ENCODE results near the gene WRNIP1.
A peak's percentile ranks its signal among the peaks of the same experiment; 100 is the strongest.

The WRNIP1 gene

DNA sequence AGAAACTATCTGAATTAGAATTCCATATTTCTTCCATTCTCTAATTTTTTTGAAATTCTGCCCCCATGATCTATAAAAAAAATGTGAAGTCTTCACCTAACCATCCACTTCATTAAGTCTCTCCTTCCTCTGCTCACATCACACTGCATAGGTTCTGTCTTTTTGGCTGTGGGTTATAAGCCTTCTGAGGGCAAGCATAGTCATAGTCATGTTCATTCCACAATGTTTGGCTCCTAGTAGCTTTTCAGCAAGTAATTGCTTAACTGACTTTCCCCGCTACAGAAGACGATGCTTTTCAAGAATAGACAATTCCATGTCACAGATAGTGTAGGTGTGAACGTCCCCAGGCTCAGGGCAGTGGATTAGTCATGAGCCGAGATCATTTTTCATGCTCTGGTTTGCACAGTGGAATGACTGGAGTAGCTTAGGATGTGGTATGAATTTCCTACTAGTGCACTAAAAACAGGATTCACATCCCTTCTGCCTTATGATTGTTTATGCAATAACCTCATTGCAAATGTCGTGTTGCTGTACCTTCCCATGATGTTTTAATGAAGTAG lies 29.1 kb downstream of the WRNIP1 start:
- H3K9me3 ChIP-seq, result no peaks in the 10 kb centered on the region
- H3K27me3 ChIP-seq, result no peaks in the 10 kb centered on the region
- peaks cover 83% of the 10 kb centered on the region in 2 experiments for H3K4me1 ChIP-seq (ENCODE audit: control insufficient read depth in 1 of 2, insufficient read depth in 1 of 2, low read depth in 1 of 2, low read length in 1 of 2)
- H3K36me3 ChIP-seq, result no peaks in the 10 kb centered on the region
- peak overlapping the region; percentile 90 for H3K27ac ChIP-seq
- H3K4me3 ChIP-seq (ENCODE audit: low read depth in 1 of 2, low read length in 1 of 2), result peak overlapping the region; percentile 32 to 37
- TF ChIP-seq, protein P1, sequence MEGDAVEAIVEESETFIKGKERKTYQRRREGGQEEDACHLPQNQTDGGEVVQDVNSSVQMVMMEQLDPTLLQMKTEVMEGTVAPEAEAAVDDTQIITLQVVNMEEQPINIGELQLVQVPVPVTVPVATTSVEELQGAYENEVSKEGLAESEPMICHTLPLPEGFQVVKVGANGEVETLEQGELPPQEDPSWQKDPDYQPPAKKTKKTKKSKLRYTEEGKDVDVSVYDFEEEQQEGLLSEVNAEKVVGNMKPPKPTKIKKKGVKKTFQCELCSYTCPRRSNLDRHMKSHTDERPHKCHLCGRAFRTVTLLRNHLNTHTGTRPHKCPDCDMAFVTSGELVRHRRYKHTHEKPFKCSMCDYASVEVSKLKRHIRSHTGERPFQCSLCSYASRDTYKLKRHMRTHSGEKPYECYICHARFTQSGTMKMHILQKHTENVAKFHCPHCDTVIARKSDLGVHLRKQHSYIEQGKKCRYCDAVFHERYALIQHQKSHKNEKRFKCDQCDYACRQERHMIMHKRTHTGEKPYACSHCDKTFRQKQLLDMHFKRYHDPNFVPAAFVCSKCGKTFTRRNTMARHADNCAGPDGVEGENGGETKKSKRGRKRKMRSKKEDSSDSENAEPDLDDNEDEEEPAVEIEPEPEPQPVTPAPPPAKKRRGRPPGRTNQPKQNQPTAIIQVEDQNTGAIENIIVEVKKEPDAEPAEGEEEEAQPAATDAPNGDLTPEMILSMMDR (IDR thresholded peaks at IDR 0.05), result no peak

GRCh38 chr6:2795162-2795561 lies 30.0 kb downstream of the WRNIP1 start:
- Histone ChIP-seq H3K4me1 (ENCODE audit: control insufficient read depth in 1 of 2, insufficient read depth in 1 of 2, low read depth in 1 of 2, low read length in 1 of 2) (peaks cover 92% of the 10 kb centered on the region in 2 experiments), H3K27ac (peak overlapping the region; percentile 90), H3K9me3 (no peaks in the 10 kb centered on the region), H3K36me3 (no peaks in the 10 kb centered on the region), H3K27me3 (no peaks in the 10 kb centered on the region), H3K4me3 (ENCODE audit: low read depth in 1 of 2, low read length in 1 of 2) (peak overlapping the region; percentile 58 to 60)
- TF ChIP-seq, protein P1 (IDR thresholded peaks at IDR 0.05), result no peak

DNA sequence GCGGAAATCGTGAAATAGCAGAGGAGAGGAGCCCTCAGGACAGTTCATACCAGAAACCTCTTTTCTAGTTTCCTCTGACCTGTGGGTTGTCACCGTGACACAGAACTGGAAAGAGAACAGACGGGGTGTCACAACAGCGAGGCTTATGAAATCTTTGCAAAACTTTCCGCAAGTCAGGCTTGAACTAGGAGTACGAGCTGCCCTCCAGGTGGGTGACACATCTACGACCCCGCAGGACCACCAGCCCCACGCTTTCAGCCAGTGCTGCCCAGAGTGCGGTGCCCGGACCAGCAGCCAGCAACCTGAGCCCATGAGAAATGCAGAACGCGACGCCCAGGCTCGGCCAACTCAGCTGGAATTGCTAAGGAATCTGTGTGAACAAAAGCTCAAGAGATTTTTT lies 30.8 kb downstream of the WRNIP1 start:
- H3K36me3 ChIP-seq, result no peaks in the 10 kb centered on the region
- H3K27ac ChIP-seq, result peak overlapping the region; percentile 90
- H3K4me1 ChIP-seq (ENCODE audit: control insufficient read depth in 1 of 2, insufficient read depth in 1 of 2, low read depth in 1 of 2, low read length in 1 of 2), result peaks cover 97% of the 10 kb centered on the region in 2 experiments
- no peaks in the 10 kb centered on the region for H3K9me3 ChIP-seq
- peak overlapping the region; percentile 58 to 60 for H3K4me3 ChIP-seq (ENCODE audit: low read depth in 1 of 2, low read length in 1 of 2)
- TF ChIP-seq, protein P1 (IDR thresholded peaks at IDR 0.05), result no peak
- H3K27me3 ChIP-seq, result no peaks in the 10 kb centered on the region

DNA sequence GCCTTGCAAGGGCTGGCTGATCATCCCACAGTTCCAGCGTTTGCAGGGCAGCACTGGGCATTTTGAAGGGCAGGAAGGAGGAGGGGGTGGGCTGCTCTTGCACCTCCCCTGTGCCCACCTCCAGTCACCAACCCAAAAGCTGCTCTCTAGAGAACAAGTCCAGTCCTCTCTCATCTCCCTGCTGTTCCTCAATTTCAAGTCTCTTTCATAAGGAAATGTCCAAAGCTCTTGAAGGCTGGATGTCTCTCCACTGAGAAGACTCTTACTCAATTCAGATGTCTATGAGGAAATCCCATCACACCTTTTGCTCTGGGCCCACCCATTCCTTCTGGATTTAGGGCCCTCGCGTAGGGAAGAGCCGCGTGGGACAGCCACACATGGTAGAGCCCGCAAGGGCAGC lies 31.7 kb downstream of the WRNIP1 start:
- peak overlapping the region; percentile 90 for H3K27ac ChIP-seq
- TF ChIP-seq, protein P1 (IDR thresholded peaks at IDR 0.05), result no peak
- H3K9me3 ChIP-seq, result no peaks in the 10 kb centered on the region
- no peaks in the 10 kb centered on the region for H3K27me3 ChIP-seq
- H3K4me3 ChIP-seq (ENCODE audit: low read depth in 1 of 2, low read length in 1 of 2), result peak overlapping the region; percentile 58 to 60
- no peaks in the 10 kb centered on the region for H3K36me3 ChIP-seq
- peaks cover 91 to 92% of the 10 kb centered on the region in 2 experiments for H3K4me1 ChIP-seq (ENCODE audit: control insufficient read depth in 1 of 2, insufficient read depth in 1 of 2, low read depth in 1 of 2, low read length in 1 of 2)

GRCh38 chr6:2797564-2798031 lies 32.4 kb downstream of the WRNIP1 start:
- no peaks in the 10 kb centered on the region for H3K36me3 ChIP-seq
- no peaks in the 10 kb centered on the region for H3K9me3 ChIP-seq
- peak overlapping the region; percentile 90 for H3K27ac ChIP-seq
- H3K4me1 ChIP-seq (ENCODE audit: control insufficient read depth in 1 of 2, insufficient read depth in 1 of 2, low read depth in 1 of 2, low read length in 1 of 2), result peaks cover 91 to 92% of the 10 kb centered on the region in 2 experiments
- H3K4me3 ChIP-seq (ENCODE audit: low read depth in 1 of 2, low read length in 1 of 2), result peak overlapping the region; percentile 58 to 60
- TF ChIP-seq, protein P1 (IDR thresholded peaks at IDR 0.05), result no peak
- H3K27me3 ChIP-seq, result no peaks in the 10 kb centered on the region
